GM12892 (cell line): ENCODE measurements around the gene EDA.
A peak's percentile ranks its signal among the peaks of the same experiment; 100 is the strongest.
"Not testable (repeated sequence)": the region's sequence is repeated elsewhere in the genome, so short reads cannot be mapped to it uniquely, and the experiment has no call there.

Source experiments
- DNase-seq: peaks from one replicate; pipeline ENCODE4 v3.0.0; 2011; ENCODE audit not compliant: insufficient read length
- FAIRE-seq: peaks from 2 replicates; lab custom pipeline; 2011; peaks lifted over from hg19 to GRCh38; lab: Jason Lieb, UNC
- POLR2A ChIP-seq: IDR thresholded peaks from 2 replicates; pipeline ENCODE4 v1.6.1; 2011; ENCODE audit warnings: low read depth, low read length, control low read depth
- POLR2AphosphoS5 ChIP-seq: IDR thresholded peaks from 2 replicates; pipeline ENCODE4 v1.6.1; 2011; ENCODE audit warnings: low read depth, low read length, control low read depth
- TAF1 ChIP-seq: IDR thresholded peaks from 2 replicates; pipeline ENCODE4 v1.6.1; 2011; ENCODE audit warnings: low read depth, mild to moderate bottlenecking, control low read depth, low read length, borderline replicate concordance

The EDA gene

GRCh38 chrX:69759921-69760625 lies 144.2 kb downstream of the EDA start:
- no peak for DNase-seq
- TF ChIP-seq POLR2A (no peak), POLR2AphosphoS5 (no peak), TAF1 (no peak)
- no peak for FAIRE-seq

- TF ChIP-seq POLR2AphosphoS5 (no peak), TAF1 (no peak), POLR2A (no peak)
- no peak for DNase-seq
- no peak for FAIRE-seq
Observed at GRCh38 chrX:69761633-69762032, 145.7 kb downstream of the EDA start.

GRCh38 chrX:69762340-69762739 lies 146.4 kb downstream of the EDA start:
- FAIRE-seq = no peak
- no peak for TF ChIP-seq POLR2AphosphoS5
- no peak for TF ChIP-seq TAF1
- TF ChIP-seq POLR2A = no peak

GRCh38 chrX:69793260-69793935 lies 177.5 kb downstream of the EDA start:
- FAIRE-seq = no peak
- TF ChIP-seq POLR2A = no peak
- TF ChIP-seq POLR2AphosphoS5 = no peak
- TF ChIP-seq TAF1 = no peak
- no peak for DNase-seq

More at GRCh38 chrX:69762340-69762739, 146.4 kb downstream of the EDA start:
- DNase-seq = no peak

- FAIRE-seq = peak; percentile 62
- TF ChIP-seq POLR2AphosphoS5 (no peak), TAF1 (no peak)
- DNase-seq = no peak
Observed at GRCh38 chrX:69795702-69796101, 179.8 kb downstream of the EDA start.

- DNase-seq (no peak), FAIRE-seq (no peak)
- no peak for TF ChIP-seq POLR2AphosphoS5
- TF ChIP-seq TAF1 = no peak
- TF ChIP-seq POLR2A = no peak
Observed at GRCh38 chrX:69807400-69807799, 191.5 kb downstream of the EDA start.

- no peak for DNase-seq
- no peak for TF ChIP-seq POLR2A
- no peak for TF ChIP-seq TAF1
- TF ChIP-seq POLR2AphosphoS5 = no peak
- peak; percentile 57 for FAIRE-seq
Observed at GRCh38 chrX:69808375-69808774, 192.5 kb downstream of the EDA start.

- FAIRE-seq (no peak), DNase-seq (no peak)
- TF ChIP-seq POLR2A = no peak
- no peak for TF ChIP-seq POLR2AphosphoS5
- no peak for TF ChIP-seq TAF1
Observed at GRCh38 chrX:69813677-69814076, 197.8 kb downstream of the EDA start.

GRCh38 chrX:69815063-69815462 lies 199.2 kb downstream of the EDA start:
- FAIRE-seq (no peak), DNase-seq (no peak)
- TF ChIP-seq POLR2AphosphoS5 (no peak), POLR2A (no peak), TAF1 (no peak)

GRCh38 chrX:69815519-69815918 lies 199.6 kb downstream of the EDA start:
- no peak for DNase-seq
- TF ChIP-seq POLR2A = no peak
- no peak for TF ChIP-seq POLR2AphosphoS5
- no peak for TF ChIP-seq TAF1
- FAIRE-seq = no peak

GRCh38 chrX:69844636-69845035 lies 228.7 kb downstream of the EDA start:
- TF ChIP-seq TAF1 (no peak), POLR2AphosphoS5 (no peak), POLR2A (no peak)
- DNase-seq (no peak), FAIRE-seq (no peak)

- not testable (repeated sequence) for DNase-seq, FAIRE-seq
Observed at GRCh38 chrX:69859999-69860398, 244.1 kb downstream of the EDA start.

- FAIRE-seq (no peak), DNase-seq (no peak)
- TF ChIP-seq POLR2A = no peak
- TF ChIP-seq POLR2AphosphoS5 = no peak
- no peak for TF ChIP-seq TAF1
Observed at GRCh38 chrX:69876221-69876620, 260.3 kb downstream of the EDA start.
